Measurements from ENCODE around the gene ANO5.
"Not testable (repeated sequence)": the region's sequence is repeated elsewhere in the genome, so short reads cannot be mapped to it uniquely, and the experiment has no call there.

Gene ANO5

GRCh38 chr11:22203281-22203680, 10.4 kb downstream of the ANO5 start:
- DNase-seq (ENCODE audit: low read depth in 2 of 2): no peak

GRCh38 chr11:22207162-22207561, 14.3 kb downstream of the ANO5 start:
- no peak for DNase-seq (ENCODE audit: low read depth in 2 of 2)

- DNase-seq (ENCODE audit: low read depth in 2 of 2): no peak
These were observed 15.4 kb downstream of the ANO5 start for GRCh38 chr11:22208151-22208858.

- DNase-seq (ENCODE audit: low read depth in 2 of 2): no peak
These were observed 24.1 kb downstream of the ANO5 start for GRCh38 chr11:22216940-22217339.

GRCh38 chr11:22221143-22221542, 28.3 kb downstream of the ANO5 start:
- no peak for DNase-seq (ENCODE audit: low read depth in 2 of 2)

GRCh38 chr11:22225190-22225589, 32.3 kb downstream of the ANO5 start:
- no peak for DNase-seq (ENCODE audit: low read depth in 2 of 2)

- DNase-seq (ENCODE audit: low read depth in 2 of 2): no peak
These were observed 41.9 kb downstream of the ANO5 start for GRCh38 chr11:22234743-22235142.

GRCh38 chr11:22244986-22245592, 52.2 kb downstream of the ANO5 start:
- no peak for DNase-seq (ENCODE audit: low read depth in 2 of 2)

- DNase-seq (ENCODE audit: low read depth in 2 of 2): no peak
These were observed 54.1 kb downstream of the ANO5 start for GRCh38 chr11:22246992-22247391.

GRCh38 chr11:22249871-22250270, 57.0 kb downstream of the ANO5 start:
- DNase-seq (ENCODE audit: low read depth in 2 of 2): no peak

GRCh38 chr11:22256876-22257275, 64.0 kb downstream of the ANO5 start:
- DNase-seq (ENCODE audit: low read depth in 2 of 2): no peak

- no peak for DNase-seq (ENCODE audit: low read depth in 2 of 2)
These were observed 70.7 kb downstream of the ANO5 start for GRCh38 chr11:22263613-22264012.

- DNase-seq (ENCODE audit: low read depth in 2 of 2): not testable (repeated sequence)
These were observed 76.2 kb downstream of the ANO5 start for GRCh38 chr11:22268983-22269624.

- DNase-seq (ENCODE audit: low read depth in 2 of 2): no peak
These were observed 80.9 kb downstream of the ANO5 start for GRCh38 chr11:22273781-22274180.

- DNase-seq (ENCODE audit: low read depth in 2 of 2): no peak
These were observed 82.7 kb downstream of the ANO5 start for GRCh38 chr11:22275600-22275999.

GRCh38 chr11:22276535-22276934, 83.7 kb downstream of the ANO5 start:
- no peak for DNase-seq (ENCODE audit: low read depth in 2 of 2)

GRCh38 chr11:22284991-22285390, 92.1 kb downstream of the ANO5 start:
- DNase-seq (ENCODE audit: low read depth in 2 of 2): not testable (repeated sequence)

GRCh38 chr11:22302368-22302767, 109.5 kb downstream of the ANO5 start:
- DNase-seq (ENCODE audit: low read depth in 2 of 2): no peak

- DNase-seq (ENCODE audit: low read depth in 2 of 2): no peak
These were observed 111.6 kb downstream of the ANO5 start for GRCh38 chr11:22304337-22304961.

GRCh38 chr11:22317656-22318055, 124.8 kb downstream of the ANO5 start:
- DNase-seq (ENCODE audit: low read depth in 2 of 2): no peak

- DNase-seq (ENCODE audit: low read depth in 2 of 2): no peak
These were observed 138.9 kb downstream of the ANO5 start for GRCh38 chr11:22331771-22332170.

Measured in stimulated activated CD4-positive, alpha-beta T cell treated with anti-CD3 and anti-CD28 coated beads, Interleukin-15, amount 100 ng/mL, for 48 hours (primary cell).